GM18858 (cell line): Measurements from ENCODE around the gene ZNF562.
"Not testable (repeated sequence)": the region's sequence is repeated elsewhere in the genome, so short reads cannot be mapped to it uniquely, and the experiment has no call there.

ENCODE experiments used
- ATAC-seq: cut with Tn5 transposase; IDR thresholded peaks from one replicate; pipeline ENCODE4 v1.9.1; 2021; ENCODE audit not compliant: unreplicated experiment

Gene ZNF562

DNA sequence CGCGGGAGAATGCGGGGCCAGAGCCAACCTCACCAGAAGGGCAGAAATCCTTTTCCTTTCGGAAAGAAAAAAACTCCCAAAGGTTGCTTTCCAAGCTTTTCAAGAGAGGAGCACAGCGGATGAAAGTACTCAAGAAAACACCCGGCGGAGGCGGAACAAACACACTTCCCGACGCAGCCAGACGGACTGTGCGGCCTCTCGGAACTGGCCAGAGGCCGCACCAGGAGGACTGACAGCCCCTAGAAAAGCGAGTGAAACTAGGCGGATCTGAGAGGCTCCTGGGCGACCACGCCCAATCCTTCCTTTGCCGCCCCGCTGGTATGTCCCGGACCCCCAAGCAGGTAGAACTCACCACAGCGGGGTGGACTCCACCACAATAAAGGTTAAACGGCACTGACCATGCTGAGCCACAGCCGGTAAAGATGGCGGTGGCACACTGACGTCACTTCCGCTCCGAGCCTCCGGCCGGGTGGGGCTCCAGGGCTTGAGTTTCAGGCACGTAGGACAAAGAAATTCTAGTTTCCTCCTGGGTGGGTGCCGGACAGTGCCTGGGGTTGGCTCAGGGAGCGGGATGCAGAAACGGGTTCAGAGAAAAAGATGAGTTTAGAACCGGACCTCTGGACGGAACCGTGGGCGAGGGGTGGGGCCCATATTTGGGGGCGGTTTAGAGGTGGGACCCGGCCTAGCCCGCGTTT, at the start of gene ZNF562:
TSS of gene ZNF562 (minus strand) at position 438 of the 695 bp plus-strand sequence. CDS start 14,356 bp downstream, outside the sequence.
- ATAC-seq: no peak

- ATAC-seq: no peak
Measured at GRCh38 chr19:9724157-9724556, 49.3 kb upstream of the ZNF562 start.

GRCh38 chr19:9721861-9722260, 47.0 kb upstream of the ZNF562 start:
- ATAC-seq: no peak

GRCh38 chr19:9720541-9720940, 45.6 kb upstream of the ZNF562 start:
- ATAC-seq: no peak

DNA sequence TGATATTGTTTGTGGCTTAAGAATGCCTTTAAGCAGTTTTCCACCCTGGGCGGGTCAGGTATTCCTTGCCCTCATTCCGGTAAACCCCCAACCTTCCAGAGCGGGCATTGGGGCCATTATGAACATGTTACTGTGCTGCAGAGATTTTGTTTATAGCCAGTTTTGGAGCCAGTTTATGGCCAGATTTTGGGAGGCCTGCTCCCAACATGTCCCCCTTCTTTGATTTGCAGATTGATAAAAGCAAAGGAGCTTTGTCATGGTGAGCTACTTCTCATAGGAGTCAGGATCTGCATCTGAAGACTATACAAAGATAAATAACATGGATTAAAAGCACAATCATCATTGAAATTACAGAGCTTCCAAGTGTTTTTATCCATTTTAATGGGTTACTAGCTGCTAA, 36.9 kb upstream of the ZNF562 start:
- ATAC-seq: no peak

GRCh38 chr19:9709305-9709704, 34.4 kb upstream of the ZNF562 start:
- no peak for ATAC-seq

GRCh38 chr19:9705836-9706235, 30.9 kb upstream of the ZNF562 start:
- ATAC-seq: no peak

DNA sequence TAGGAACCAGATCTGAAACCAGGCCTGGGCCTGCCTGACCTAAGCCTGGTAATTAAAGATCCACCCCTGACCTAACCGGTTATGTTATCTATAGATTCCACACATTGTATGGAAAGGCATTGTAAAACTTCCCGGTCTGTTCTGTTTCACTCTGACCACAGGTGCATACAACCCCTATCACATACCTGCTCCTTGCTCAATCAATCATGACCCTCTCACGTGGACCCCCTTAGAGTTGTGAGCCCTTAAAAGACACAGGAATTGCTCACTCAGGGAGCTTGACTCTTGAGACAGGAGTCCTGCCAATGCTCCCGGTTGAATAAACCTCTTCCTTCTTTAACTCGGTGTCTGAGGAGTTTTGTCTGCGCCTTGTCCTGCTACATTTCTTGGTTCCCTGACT, 27.3 kb upstream of the ZNF562 start:
- ATAC-seq: no peak

GRCh38 chr19:9700229-9700981, 25.5 kb upstream of the ZNF562 start:
- no peak for ATAC-seq

DNA sequence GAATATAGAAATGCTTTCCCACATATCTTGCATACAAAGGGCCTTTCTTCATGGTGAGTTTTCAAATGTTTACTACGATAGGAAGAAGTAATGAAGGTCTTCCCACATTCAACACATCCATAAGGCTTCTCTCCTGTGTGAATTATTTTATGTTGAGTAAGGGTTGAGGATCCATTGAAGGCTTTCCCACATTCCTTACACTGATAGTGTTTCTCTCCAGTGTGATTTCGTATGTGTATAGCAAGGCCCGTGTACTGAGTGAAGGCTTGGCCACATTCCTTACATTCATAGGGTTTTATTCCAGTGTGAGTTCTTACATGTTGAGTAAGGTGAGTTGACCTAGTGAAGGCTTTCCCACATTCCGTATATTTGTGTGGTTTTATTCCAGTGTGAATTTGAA, 15.4 kb upstream of the ZNF562 start:
- not testable (repeated sequence) for ATAC-seq

- ATAC-seq: not testable (repeated sequence)
Measured at GRCh38 chr19:9679996-9680395, 5.1 kb upstream of the ZNF562 start.

DNA sequence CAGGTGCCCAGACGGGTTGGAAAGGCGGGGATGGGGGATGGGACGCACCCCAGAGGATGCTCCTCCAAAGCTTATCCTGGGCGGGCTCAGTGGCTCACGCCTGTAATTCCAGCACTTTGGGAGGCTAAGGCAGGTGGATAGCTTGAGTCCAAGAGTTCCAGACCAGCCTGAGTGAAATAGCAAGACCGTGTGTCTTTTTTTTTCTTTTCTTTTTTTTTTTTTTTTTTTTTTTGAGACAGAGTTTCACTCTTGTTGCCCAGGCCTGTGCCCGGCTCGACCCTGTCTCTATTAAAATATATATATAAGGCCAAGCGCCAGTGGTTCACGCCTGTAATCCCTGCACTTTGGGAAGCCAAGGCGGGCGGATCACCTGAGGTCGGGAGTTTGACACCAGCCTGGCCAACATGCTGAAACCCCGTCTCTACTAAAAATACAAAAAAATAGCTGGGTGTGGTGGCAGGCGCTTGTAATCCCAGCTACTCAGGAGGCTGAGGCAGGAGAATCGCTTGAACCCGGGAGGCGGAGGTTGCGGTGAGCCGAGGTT, 530 bp upstream of the ZNF562 start:
- not testable (repeated sequence) for ATAC-seq

DNA sequence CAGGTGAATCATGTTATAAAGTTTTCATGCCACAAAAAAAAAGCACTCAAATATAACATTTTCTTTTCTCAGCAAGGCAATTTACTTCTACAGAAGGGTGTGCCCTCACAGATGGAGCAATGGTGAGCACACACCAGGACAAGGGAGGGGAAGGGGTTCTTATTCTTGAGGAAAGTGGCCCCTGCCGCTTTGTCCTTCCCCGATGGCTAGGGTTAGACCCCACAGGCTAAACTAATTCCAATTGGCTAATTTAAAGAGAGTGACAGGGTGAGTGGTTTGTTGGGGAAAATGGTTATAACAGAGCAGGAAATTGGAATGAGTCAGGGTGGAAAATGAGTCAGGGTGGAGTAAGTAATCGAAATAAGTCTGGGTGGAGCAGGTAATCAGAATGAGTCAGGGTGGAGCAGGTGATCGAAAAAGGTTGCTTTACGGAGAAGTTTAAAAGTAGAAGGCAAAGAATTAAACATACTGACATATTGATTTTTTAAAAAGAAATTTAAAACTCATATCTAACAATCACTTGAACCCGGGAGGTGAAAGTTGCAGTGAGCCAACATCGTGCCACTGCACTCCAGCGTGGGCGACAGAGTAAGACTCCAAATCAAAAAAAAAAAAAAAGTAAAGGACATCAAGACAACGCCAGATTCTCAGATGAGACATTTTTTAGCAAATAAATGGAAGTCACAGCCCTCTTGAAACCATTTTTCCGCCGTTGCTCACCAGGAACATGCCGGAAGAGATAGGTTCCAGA, 813 bp downstream of the ZNF562 start:
- ATAC-seq: no peak

- no peak for ATAC-seq
Measured at GRCh38 chr19:9672893-9673292, 2.0 kb downstream of the ZNF562 start.

DNA sequence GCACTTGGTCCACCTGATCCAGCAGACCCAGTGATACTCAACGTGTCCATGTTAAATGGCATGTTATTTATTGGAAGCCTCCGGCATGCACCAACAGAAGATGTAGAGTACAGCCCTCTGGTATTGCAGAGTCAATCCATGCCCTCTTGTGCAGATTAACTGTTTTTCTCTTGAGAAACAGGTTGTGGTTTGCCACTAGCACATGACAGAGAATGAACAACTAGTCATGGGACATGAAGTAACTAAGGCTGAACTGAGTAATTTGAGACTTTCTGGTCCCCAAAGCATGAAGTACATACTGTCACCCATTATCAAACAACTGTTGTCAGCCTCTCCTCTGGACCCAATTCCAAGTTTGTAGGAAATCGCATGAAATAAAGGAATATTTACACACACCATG, 3.2 kb downstream of the ZNF562 start:
- ATAC-seq: no peak

GRCh38 chr19:9668544-9668943, 6.4 kb downstream of the ZNF562 start:
- no peak for ATAC-seq

GRCh38 chr19:9667898-9668297, 7.0 kb downstream of the ZNF562 start:
- no peak for ATAC-seq

GRCh38 chr19:9658769-9659168, 16.1 kb downstream of the ZNF562 start:
- no peak for ATAC-seq

GRCh38 chr19:9653066-9653555, 21.8 kb downstream of the ZNF562 start:
- not testable (repeated sequence) for ATAC-seq

DNA sequence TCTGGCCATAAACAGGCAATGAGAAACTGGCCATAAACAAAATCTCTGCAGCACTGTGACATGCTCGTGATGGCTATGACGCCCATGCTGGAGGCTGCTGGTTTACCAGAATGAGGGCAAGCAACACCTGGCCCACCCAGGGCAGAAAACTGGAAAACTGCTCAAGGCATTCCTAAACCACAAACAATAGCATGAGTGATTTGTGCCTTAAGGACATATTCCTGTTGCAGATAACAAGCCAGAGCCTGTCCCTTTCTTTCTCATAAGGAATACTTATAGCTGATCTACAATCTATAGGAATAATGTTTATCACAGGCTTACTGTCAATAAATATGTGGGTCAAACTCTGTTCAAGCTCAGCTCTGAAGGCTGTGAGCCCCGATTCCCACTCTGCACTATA, 23.4 kb downstream of the ZNF562 start:
- ATAC-seq: not testable (repeated sequence)

- ATAC-seq: no peak
Measured at GRCh38 chr19:9650345-9650744, 24.6 kb downstream of the ZNF562 start.
